ENCODE measurements around the gene APOO.
"Not testable (repeated sequence)": the region's sequence is repeated elsewhere in the genome, so short reads cannot be mapped to it uniquely, and the experiment has no call there.

GRCh38 chrX:23859238-23859637 lies 48.5 kb downstream of the APOO start:
- not testable (repeated sequence) for TF ChIP-seq CTCF, POLR2A (IDR thresholded peaks at IDR 0.05)

Data from testis (tissue), 2 donors.